A549 (cell line): ENCODE measurements around the gene USP11.

ENCODE experiments used
- TF ChIP-seq, protein P1 (sequence below): fragments of >200 bp; sonication (Bioruptor Twin); formaldehyde crosslinking; IDR thresholded peaks from 3 replicates; pipeline ENCODE4 v1.5.1; 2016
- TF ChIP-seq, protein P2 (sequence below): IDR thresholded peaks from 2 replicates; pipeline ENCODE4 v1.6.1; 2012

DNA sequence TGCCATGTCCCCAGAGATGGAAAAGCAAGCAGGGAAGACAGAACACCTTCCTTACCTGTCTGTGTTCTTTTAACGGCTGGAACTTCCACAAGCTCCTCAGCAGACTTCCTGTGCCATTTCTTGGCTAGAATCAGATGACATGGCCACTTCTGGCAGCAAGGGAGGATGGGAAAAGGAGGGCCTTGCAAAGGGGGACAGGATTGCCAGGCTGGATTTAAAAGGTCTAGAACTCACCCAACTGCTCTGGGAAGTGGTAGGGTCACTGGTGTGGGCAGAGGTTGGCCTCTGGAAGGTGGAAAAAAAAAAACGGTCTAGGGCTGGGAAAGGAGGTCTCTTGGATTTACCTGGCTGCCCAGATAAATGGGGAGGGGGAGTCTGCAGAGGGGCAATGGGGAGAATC is 1.6 kb upstream of the USP11 start:
- TF ChIP-seq, protein P1, sequence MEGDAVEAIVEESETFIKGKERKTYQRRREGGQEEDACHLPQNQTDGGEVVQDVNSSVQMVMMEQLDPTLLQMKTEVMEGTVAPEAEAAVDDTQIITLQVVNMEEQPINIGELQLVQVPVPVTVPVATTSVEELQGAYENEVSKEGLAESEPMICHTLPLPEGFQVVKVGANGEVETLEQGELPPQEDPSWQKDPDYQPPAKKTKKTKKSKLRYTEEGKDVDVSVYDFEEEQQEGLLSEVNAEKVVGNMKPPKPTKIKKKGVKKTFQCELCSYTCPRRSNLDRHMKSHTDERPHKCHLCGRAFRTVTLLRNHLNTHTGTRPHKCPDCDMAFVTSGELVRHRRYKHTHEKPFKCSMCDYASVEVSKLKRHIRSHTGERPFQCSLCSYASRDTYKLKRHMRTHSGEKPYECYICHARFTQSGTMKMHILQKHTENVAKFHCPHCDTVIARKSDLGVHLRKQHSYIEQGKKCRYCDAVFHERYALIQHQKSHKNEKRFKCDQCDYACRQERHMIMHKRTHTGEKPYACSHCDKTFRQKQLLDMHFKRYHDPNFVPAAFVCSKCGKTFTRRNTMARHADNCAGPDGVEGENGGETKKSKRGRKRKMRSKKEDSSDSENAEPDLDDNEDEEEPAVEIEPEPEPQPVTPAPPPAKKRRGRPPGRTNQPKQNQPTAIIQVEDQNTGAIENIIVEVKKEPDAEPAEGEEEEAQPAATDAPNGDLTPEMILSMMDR = no peak
- TF ChIP-seq, protein P2, sequence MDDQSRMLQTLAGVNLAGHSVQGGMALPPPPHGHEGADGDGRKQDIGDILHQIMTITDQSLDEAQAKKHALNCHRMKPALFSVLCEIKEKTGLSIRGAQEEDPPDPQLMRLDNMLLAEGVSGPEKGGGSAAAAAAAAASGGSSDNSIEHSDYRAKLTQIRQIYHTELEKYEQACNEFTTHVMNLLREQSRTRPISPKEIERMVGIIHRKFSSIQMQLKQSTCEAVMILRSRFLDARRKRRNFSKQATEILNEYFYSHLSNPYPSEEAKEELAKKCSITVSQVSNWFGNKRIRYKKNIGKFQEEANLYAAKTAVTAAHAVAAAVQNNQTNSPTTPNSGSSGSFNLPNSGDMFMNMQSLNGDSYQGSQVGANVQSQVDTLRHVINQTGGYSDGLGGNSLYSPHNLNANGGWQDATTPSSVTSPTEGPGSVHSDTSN = no peak
